NCI-H1930 (cell line): ENCODE measurements around the gene ENGASE.
A peak's percentile ranks its signal among the peaks of the same experiment; 100 is the strongest.

Experiments
- DNase-seq, 2 experiments: peaks; one replicate each; lab custom pipeline; 2025; lab: John Stamatoyannopoulos, UW

Gene ENGASE

DNA sequence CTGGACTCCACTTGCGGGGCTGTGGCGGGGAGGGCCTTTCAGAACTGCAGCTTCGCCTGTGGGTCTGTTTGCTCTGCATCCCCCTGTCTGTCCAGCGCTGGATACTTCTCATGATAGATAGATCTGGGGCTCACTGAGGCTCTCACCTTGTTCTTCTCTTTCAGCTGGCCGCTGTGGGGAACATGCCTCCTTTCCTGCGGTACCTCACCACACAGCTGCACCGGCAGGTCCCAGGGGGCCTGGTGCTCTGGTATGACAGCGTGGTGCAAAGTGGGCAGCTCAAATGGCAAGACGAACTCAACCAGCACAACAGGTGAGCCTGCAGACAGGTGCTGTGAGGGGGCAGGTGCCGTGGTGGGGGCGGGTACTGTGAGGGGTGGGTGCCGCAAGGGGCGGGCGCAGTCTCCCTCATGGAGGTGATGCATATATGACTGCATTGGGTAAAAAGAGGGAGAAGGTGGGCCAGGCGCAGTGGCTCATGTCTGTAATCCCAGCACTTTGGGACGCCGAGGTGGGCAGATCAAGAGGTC lies 6.2 kb downstream of the ENGASE start:
- DNase-seq: no peak

DNA sequence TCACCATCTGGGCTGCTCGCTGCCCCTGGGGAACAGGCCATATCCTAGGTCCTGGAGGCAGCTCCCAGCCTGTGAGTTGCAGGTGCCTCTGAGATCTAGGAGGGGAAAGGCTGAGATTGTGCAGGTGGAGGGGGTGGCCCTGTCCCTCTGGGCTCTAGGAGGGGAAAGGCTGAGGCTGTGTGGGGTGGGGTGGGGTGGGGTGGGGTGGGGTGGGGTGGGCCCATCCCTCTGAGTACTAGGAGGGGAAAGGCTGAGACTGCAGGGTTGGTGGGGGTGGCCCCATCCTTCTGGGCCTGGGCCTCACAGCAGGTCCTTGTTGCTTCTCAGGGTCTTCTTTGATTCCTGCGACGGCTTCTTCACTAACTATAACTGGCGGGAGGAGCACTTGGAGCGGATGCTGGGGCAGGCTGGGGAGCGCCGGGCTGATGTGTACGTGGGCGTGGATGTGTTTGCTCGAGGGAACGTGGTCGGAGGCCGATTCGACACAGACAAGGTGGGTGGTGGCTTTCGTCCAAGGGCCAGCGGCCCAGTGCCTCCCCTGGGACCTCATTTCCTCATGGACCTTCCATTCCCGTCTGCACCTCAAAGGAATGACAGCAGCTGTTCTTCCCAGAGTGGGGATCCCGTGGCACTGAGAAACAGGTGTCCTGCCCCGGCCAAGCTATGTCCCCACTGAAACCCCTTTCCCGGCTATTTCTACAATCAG lies 7.1 kb downstream of the ENGASE start:
- no peak for DNase-seq

DNA sequence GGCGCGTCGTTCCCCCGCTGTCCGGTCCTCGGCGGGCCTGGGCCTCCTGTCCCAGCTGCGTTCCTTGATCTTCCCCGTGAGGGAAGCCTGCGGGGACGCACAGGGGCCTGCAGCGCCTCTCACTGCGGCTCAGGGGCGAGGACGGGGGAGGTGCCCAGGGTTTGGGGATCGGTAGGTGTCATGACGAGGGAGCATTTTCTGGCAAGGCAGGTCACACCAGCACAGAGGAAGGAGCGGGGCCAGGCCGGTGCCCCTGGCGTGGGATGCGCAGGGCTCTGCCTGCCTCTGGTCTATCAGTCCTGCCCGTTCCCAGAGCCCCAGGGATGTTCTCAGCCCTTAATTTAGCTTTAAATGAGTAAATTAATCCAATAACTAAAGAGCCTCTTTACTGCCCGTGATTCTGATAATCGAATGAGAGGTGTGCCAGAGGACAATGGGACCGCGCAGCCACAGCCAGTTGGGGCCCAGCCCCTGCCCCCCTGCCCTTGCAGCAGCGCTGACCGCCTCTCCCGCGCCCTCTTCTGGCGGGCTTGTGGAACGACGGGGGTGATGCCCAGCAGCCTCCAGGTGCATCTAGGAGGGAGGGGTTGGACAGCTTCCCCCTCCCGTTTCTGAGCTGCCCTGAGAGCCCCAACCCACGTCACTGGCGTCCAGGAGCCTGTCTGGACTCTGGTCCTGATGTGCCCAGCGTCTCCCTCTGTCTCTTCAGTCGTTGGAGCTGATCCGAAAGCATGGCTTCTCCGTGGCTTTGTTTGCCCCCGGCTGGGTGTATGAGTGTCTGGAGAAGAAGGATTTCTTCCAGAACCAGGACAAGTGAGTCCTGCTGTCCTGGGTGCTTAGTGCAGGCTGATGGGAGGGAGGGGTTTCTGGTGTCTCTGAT lies 7.9 kb downstream of the ENGASE start:
- peak in 1 of 2 experiments; percentile 12 for DNase-seq

DNA sequence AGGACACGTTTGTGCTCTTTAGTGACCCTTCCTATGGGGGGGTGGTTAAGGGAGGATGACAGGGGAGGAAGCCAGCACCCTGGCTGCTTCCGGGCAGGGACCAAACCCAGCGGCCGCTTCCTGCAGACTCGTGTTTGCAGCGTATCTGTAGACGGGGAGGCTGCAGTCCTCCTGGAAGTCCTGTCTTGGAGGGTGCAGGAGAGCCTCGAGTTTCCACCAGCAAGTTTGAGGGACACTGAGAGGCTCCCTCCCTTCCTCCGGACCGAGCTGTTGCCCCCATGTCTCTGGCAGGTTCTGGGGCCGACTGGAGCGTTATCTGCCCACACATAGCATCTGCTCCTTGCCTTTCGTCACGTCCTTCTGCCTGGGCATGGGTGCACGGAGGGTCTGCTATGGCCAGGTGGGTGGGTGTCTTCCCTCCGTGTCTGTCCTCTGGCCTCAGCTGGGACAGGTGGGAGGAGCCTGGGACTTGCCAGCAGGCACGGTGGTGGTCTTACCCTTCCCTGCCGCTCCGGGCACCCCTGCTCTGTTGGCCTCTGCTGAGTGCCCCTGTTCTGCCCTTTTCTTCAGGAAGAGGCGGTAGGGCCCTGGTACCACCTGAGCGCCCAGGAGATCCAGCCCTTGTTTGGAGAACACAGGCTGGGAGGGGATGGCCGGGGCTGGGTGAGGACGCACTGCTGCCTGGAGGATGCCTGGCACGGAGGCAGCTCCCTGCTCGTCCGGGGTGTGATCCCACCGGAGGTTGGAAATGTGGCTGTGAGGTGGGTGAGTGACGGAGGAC lies 8.8 kb downstream of the ENGASE start:
- no peak for DNase-seq

DNA sequence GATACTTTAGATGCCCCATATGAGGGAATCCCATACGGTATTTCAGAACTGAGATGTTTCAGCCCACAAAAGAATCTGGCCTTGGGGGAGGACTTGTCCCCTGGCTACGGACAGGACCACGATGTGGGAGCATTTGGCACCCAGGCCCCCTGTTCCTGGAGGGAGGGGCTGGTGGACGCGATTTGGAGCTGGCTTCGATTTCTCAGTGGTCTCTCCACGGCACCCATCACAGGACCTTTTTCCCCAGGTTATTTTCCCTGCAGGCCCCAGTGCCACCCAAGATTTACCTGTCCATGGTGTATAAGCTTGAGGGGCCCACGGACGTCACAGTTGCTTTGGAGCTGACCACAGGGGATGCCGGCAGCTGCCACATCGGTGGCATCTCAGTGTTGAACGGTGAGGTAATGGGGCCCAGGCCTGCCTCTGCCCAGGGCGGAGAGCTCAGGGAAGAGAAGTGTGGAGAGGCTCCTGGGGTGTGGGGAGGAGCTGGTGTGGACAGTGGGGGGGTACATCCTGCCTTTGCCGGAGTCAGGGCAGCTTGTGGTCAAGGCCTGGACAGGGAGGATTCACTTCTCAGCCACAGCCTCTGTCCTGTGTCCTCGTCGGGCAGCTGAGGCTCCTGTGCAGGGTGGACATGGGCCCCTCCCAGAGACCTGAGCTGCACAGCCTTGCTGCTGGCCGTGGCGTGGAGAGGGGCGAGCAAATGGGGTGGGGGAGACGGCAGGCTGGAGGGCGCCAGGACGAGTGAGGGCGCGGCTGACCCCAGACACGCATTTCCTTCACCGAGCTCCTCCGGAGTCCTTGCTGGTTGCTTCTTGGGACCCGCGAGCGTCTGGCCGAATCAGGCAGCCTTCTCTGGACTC lies 9.9 kb downstream of the ENGASE start:
- DNase-seq: no peak

DNA sequence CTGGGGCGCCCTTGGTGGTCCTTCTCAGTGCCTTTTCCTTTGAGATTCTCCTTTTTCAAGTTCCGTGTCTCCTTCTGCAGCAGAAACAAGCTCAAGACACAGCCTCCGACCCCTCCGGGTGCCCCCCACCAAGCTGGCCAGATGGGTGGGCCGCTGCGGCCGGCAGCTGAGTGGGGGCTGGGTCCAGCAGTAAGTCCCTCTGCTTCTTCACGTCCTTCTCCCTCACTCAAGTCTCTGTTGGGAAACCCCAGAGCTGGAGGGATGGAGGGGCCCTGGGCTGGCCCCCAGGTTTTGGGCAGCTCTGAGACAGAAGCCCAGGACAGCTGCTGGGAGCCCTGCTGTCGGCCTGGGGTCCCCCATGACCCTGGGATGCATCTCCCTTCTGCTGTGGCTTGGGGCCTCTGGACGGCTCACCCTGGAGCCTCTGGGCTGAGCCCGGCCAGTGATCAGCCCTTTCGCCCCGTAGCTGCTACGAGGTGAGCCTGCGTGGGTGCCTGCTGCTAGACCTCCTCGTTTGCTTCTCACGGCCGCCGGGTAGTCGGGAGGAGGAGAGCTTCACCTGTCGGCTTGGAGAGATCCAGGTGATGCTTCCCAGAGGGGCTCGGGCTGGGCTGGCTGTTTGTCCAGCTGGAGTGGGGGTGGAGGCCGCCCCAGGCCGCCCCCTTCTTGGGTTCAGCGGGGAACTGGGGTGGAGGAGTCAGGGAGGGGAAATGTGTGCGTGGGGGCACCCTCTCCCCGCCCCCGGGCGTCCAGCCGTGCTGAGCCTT lies 10.7 kb downstream of the ENGASE start:
- DNase-seq: no peak

DNA sequence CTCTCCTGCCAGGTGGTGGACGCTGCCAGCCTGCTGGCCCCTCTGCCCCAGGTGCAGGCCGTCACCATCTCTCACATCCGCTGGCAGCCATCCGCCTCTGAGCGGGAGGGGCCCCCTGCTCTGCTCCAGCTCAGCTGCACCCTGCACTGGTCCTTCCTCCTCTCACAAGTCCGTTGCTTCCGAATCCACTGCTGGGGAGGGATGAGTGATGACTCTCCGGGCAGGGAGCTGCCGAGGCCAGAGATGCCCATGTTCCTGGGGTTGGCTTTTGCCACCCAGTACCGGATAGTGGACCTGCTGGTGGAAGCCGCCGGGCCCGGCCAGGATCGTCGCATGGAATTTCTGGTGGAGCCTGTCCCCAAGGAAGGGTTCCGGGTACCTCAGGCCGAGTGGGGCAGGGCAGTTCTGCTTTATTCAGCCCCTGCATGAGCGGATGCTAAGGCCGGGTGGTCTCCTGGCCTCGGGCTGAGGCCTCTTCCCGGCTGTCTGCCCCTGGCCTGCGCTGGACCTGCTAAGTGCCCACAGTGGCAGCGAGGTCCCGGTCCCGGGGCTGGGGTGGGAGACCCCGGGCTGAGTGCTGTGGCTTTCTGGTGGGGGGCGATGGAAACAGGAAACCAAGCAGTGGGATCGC lies 11.4 kb downstream of the ENGASE start:
- DNase-seq: no peak

DNA sequence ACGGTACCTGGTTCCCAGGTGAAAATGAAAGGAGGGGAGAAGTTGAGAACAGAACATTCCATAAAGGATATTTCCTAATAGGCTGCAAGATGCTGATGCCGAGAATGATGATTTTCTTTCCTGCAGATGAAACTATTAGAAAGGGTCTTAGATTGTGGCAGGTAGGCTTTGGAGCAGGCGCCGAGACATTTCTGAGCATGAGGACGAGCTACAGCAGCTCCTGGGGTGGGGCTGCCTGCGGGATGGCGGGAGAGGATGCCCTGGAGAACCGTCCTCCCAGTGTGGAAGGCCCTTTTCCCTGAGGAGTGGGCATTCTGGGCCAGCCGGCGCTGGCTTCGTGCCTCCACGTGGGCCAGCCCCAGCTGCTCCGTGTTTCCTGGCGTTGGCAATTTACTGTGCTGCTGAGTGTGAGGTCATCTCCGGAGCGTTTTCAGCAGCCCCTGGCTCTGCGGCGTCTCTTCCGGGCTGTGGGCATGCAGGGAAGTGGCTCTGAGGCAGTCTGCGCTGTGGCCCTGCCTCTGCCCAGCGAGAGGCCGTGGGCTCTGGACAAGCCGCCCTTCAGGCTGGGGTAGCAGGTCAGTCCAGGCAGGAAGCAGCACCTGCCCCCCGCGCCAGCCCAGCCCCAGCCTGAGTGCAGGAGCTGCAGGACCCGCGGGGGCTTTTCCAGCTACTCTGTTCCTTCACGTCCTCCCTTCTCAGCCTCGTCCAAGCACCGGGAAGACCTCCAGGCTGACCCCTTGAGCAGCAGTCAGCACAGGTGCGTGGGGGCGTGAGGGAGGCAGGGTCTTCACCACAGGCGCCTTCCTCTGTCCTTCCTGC lies 12.2 kb downstream of the ENGASE start:
- no peak for DNase-seq

DNA sequence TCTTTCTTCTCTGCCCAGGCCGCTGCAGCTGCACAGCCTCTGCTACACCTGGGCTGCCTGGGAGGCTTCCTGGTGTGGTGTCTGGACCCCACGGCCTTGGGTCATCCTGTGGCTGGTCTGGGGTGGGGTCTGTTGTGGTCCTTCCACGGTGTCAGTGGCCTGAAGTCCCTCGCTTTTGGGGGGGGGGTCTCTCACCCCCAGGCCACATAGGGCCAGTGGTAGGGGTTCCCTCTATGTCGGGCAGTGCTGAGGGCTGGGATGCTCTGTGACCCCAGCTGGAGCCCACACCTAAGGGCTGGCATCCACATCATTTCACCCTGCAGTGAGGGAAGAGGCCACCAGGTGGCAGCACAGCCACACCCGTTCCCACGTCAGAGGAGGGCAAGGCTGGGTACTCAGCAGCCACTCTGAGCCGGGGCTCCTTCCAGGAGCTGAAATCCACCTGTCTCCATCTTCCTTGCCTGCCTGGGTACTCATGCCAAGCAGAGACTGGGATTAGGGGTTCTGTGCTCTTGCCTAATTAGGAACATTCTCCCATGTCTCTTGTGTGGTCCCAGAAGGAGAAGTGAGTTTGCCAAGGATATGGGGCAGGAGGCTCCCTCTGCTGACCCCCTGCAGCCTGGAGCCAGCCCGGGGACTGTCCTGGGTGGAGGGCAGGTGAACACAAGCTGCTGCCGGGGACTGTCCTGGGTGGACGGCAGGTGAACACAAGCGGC lies 13.0 kb downstream of the ENGASE start:
- DNase-seq: peak; percentile 31 to 65

DNA sequence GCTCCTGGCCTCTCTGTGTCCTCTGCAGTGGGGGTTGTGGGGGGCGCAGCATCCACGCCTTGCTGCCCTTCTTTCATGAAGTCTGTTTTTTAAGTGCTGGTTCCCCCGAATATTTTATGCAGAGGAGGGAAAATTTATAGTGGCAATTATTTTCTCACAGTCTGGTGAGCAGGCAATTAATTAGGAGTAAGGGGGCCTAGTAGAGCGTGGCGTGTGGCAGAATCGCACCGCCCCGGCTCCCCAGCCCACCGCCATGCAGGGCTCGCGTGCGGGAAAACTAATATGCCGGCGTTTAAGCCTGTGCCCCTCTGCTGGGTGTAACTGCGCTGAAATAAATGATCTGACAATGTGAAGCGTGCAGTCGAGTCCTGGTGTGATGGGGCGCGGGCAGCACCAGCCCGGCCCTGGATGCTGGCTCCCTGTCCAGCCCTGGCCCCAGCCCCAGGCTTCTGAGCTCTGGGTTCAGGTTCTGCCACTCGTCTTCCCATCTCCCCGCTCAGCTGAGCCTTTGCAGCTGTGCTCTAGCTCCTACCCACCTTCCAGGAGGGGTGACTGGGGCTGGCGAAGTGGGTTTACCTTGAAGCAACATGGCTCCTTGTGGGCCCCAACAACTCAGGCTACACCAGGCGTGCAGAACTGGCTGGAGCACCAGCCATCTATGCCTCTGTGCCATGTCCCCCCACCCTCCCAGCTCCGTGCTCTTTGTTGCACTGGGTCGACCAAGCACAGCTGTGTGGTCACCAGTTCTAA lies 13.8 kb downstream of the ENGASE start:
- no peak for DNase-seq

DNA sequence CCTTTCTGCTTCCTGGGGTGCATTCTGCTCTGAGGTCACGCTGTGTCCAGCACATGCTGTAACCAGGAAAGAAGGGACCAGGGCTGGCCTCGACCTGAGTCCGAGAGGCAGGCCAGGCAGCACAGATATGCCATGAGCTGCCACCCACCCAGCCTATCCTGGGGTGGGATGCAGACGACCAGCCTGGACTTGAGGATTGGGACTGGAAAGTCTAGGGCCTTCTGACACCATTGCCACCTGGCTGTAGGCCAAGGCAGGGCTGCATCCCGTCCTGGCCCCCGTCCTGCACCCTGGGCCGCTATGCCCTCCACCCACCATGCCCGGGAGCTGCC lies 14.3 kb downstream of the ENGASE start:
- no peak for DNase-seq

DNA sequence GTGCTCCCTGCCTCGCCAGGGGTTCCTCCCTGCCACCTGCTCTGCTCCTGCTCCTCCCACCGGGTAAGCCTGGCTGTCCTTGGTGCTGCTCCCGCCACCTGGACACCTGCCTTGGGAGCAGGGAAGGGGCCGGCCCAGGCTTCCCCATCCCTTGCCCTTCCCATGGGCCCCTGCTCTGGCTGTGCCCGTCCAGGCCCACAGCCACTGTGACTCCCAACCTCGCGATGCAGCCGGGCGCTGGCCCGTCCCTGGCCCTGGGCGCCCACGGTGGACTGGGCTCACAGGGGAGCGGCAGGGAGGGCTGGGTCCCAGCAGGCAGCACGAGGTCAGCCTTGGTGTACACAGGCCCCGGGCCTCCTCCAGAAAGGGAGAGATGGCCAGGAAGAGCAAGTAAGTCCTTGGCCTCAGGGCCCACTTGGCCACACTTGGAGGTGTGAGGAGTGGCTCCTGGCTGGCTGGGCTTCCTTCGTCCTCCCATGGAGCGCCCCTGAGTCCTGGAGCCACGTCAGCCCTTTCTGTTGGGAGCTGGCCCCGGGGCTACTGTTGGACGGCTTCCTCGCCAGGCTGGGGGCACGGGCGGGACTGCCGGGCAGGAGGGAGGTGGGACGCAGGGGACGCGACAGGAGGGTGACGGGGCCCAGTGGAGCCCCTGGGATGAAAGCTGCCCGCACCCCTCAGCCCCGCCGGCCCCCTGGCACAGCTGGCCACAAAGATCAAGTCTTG lies 15.3 kb downstream of the ENGASE start:
- no peak for DNase-seq

DNA sequence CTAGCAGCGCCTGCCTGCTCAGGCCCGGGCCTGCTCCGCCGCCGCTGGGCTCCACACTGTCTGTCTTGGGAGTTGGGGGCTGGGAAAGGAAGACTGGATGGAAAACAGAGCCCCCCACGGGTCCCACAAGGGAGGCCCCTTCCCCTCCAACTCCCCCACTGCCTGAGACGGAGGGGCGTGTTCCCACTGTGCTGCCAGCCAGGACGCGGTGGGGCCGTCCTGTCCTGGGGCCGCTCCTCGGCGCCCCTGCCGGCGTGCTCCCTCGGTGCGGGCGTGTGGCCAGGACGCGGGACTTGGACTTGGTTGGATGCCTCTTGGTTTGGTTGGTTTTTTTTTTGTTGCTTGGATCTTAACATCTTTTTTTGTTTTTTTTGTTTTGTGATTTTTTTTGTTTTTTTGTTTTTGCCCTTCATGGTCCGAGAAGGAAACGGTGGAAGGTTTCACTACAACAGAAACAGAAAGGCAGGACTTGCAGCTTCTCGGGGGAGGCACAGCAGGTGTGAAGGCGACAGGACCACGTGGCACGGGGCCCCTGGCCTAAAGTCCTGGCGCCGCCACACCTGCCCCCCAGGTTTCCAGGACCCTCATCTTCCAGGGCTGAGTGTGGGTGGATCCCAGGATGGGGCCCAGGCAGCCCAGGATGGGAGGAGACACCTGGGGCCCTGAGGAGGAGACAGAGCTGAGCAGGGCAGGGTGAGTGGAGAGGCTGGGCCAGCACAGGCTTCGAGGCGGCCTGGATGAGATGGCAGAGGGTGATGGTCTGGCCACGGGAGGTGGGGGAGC lies 16.0 kb downstream of the ENGASE start:
- no peak for DNase-seq

DNA sequence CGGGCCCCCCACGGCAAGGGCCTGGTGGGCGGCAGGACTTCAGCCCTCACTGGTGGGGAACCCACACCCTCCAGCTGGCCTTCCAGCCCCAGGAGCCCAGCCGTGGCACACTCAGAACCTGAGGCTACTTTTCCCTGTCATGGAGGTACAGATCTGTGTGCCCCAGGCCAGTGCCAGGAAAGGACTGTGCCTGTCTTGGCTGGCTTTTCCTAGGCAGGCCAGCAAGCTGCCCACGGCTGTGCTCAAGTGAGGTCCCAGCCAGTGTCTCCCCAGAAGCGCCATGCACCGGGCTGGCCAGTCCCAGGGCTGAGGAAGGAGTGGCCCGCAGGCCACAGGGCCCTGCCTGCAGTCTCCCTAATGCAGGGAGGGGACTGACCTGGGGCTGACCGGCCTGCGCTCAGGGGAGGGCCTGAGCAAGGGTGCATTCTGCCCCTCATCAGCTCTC lies 16.6 kb downstream of the ENGASE start:
- DNase-seq: no peak

DNA sequence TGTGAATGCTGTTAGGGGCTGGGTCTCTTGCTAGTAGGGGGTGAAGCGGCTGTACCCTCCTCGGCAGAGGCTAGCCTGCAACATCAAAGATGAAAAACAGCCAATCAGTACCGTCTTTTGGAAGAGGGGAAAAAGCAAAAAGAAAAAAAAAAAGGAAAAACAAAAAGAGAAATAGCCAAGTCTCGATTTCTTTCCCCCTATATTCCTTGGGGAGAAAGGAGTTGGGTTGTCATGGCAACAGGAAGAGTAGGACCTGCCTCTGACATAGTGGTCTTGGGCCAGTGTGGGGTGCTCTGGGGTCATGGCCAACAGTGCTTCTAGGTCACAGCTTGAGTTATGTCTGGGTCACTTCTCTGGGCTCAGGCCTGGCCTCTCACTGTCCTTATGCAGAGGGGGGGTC lies 17.9 kb downstream of the ENGASE start:
- DNase-seq: no peak

DNA sequence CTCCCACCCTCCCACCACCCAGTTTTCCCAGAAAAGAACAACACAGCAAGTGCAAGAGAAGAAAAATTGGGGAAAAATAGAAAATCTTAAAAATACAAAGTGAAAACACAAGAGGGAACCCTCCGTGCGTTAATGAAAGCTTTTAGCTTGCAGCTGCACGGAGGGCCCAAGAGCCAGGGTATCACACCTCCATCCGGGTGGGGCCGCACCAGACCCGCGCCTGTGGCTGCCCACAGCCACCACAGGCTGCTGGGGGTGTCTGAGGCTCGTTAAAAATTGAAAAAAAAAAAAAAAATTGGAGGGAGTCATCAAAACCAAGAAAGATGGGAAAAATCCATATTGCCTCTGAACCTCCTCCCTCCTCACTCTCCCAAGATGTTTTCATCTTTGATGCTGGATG lies 18.6 kb downstream of the ENGASE start:
- DNase-seq: no peak
